Left ventricle myocardium superior (tissue), 1 donor: ENCODE results near the gene GAA. TPM values are rescaled to one million over a fixed set of nuclear protein-coding genes. Genes with fewer than 3 reads are reported as not detected.
"Not testable (repeated sequence)": the region's sequence is repeated elsewhere in the genome, so short reads cannot be mapped to it uniquely, and the experiment has no call there.

ENCODE experiments used
- ATAC-seq: fragments of 200-7000 bp; cut with Tn5 transposase; one replicate; pipeline ENCODE4 v1.9.1; 2020; ENCODE audit warnings: mild to moderate bottlenecking, moderate library complexity
- DNase-seq: peaks from one replicate; pipeline ENCODE4 v3.0.0-alpha.2; 2020
- intact Hi-C: fragments of 100-400 bp; cut with micrococcal nuclease; formaldehyde crosslinking; loops from one replicate; pipeline ENCODE4 v1.11.0; 2022
- total RNA-seq: library from RNA; stranded (reverse); fragmentation: NEBNext Ultra II Directional; extraction: Animal tissue kit (Norgen Biotek cat#: 25700); gene quantifications from one replicate; pipeline ENCODE4 v1.2.1, GENCODE V29; 2021
- donor health status: DM: no; HTN: yes; CAD: no; lungs with severe emphysema.

The GAA gene
- total RNA-seq, 1 donor from 2014 or later: 45.8 TPM

DNA sequence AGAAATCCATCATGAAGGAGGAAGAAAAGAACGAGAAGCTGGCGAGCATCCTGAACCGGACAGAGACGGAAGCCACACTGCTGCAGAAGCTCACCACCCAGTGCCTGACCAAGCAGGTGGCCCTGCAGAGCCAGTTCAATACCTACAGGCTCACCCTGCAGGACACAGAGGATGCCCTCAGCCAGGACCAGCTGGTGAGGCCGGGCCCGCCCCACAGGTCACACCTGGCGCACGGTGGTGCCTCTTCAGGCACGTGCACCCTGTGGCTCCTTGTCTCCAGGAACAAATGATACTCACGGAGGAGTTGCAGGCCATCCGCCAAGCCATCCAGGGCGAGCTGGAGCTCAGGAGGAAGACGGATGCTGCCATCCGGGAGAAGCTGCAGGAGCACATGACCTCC lies 19.8 kb upstream of the GAA start:
- no peak for DNase-seq
- intact Hi-C loops: no loop called here
- no peak for ATAC-seq

DNA sequence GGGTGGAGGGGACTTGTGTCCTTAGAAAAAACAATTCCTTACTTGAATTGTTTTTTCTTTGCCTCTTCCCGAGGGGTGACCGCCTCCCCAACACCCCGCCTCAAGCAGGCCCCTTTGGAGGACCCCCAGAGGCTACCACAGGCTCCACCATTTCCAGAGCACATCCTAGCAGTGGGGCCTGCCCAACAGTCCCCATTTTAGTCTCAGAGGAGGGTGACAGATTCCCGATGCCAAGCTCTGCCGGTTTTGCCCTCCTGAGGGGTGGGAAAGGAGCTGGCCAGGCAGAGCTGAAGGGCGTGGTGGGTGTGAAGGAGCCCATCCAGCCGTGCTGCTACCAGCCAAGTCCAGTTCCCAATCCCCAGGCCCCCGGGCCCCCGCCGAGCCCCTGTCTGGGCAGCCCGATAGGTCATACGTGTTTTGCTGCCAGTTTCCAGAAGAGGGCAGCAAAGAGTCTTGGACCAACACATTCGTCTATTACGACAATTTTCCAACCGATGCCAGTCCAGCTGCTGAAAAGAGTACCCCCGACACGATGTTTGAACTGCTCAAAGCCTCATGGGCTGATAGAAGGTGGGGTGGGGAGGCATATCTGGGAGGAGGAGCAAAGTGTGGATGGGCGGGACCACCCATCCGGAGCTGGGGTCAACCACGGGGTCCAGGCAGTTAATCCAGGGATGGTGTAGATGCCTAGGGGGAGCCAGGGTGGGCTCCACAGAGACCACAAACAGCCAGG lies 18.8 kb upstream of the GAA start:
- peak; percentile 70 for ATAC-seq
- intact Hi-C loops: no loop called here
- peak; percentile 55 for DNase-seq

DNA sequence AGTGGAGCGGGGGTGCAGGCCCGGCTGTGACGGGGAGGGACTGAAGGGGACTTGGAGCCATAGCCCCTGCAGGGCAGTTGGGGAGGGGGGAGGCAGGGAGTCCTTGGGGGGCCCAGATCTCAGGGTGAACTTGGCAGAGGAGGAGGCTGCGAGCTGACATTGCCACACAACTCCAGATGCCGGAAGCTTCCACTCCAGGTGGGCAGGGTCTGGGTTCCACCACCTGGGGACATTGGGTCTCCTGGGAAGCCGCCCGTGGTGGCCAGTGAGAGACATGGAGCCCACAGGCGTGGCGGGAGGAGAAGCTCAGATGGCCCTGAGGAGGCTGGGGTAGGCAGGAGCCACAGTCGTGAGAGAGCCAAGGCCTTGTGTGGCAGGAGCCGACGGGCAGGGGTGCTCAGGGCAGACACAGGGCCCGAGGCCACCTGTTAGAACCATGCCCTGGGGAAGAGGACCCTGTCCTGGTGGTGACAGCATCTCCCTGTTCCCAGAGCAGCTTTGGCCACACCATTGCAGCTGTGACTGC lies 18.2 kb upstream of the GAA start:
- ATAC-seq: no peak
- intact Hi-C loops: no loop called here
- DNase-seq: no peak

DNA sequence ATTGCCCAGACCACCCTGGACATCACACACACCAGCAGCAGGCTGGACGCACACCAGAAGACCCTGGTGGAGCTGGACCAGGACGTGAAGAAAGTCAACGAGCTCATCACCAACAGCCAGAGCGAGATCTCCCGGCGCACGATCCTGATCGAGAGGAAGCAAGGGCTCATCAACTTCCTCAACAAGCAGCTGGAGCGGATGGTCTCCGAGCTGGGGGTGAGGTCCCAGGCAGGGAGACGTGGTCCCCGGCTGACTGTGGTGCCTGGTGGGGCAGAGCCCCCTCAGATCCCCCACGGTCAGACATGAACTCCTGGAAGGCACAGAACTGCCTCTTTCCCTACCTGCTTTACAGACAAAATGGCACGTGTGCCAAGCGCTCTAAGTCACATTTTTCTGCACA lies 16.6 kb upstream of the GAA start:
- DNase-seq: no peak
- ATAC-seq: no peak
- intact Hi-C loops: no loop called here

DNA sequence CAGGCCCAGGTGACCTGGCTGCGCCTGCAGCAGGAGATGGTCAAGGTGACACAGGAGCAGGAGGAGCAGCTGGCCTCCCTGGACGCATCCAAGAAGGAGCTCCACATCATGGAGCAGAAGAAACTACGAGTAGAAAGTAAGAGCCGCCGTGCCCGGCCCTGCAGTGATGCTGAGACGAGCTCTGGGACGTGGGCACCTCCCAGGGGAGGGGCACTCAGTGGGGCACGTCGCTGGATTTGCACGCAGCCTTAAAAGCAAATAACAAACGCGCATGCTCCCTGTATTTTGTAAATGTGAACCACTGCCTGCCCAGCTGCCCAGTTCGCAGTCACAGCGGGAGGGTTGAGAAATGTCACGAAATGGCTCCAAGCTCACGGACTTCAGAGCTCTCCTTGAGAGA lies 15.3 kb upstream of the GAA start:
- DNase-seq (no peak), ATAC-seq (no peak)
- intact Hi-C loops: no loop called here

DNA sequence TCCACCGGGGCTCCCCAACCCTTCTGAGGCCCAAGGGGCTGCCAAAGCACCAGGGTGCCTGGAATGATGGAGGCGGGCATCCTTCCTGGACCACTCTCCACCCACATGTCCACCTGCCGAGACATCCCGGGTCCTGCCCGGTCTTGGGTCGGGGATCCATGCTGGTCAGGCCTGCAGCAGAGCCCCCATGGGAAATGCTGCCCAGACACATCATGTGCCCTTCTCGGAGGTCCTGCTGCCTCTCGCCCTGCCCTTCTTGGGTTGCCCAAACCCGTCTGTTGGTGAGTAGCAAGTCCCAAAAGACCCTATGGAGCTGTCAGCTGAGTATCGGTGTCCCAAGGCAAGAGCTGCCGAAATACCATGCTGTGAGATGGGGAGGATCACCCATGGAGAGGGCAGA lies 14.8 kb upstream of the GAA start:
- intact Hi-C loops: no loop called here
- ATAC-seq (no peak), DNase-seq (no peak)

DNA sequence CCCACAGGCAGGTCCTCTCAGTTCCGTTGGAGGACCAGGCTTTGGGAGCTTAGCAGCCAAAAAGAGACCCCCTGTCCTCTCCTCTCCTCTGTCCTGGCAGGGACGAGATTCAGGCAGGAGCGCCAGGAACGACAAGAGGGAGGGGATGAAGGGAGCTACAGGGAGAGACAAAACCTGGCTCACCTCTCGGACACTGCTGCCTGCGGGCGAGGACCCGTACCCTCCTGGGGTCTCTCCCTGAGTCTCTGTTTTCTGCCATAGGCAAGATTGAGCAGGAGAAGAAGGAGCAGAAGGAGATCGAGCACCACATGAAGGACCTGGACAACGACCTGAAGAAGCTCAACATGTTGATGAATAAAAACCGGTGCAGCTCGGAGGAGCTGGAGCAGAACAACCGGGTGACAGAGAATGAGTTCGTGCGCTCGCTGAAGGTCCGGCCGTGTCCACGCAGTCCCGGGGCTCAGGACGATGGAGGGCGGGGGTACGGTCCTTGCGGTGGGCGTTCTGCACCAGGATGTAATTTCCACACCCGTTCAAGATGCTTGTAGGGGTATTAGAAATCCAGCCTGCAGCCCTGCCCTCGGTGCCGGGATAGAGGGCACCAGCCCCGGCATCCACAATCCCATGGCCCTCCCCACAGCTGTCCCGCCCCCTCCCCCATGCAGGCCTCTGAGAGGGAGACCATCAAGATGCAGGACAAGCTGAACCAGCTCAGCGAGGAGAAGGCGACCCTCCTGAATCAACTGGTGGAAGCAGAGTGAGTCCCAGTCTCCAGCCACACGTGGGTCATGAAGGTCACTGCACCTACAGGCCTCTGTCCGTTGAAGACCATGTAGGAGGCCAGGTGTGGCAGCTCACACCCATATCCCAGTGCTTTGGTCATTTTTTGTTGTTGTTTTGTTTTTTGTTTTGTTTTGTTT lies 13.8 kb upstream of the GAA start:
- ATAC-seq: no peak
- DNase-seq: no peak
- intact Hi-C loops: no loop called here

DNA sequence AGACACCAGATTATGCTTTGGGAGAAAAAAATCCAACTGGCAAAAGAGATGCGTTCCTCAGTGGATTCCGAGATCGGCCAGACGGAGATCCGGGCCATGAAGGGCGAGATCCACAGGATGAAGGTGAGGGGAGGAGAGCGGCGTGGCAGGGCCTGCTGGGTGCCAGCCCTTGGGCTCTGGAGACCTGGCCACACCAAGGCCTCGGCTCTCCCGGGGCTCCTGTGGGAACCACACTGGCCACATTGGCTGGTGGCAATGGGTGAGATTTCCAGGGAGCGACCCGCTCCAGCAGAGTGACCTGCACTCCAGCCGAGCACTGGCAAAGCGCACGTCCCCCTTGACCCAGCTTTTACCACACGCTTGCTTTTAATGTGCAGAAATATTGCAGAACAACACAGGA lies 11.6 kb upstream of the GAA start:
- intact Hi-C loops: no loop called here
- ATAC-seq (no peak), DNase-seq (no peak)

DNA sequence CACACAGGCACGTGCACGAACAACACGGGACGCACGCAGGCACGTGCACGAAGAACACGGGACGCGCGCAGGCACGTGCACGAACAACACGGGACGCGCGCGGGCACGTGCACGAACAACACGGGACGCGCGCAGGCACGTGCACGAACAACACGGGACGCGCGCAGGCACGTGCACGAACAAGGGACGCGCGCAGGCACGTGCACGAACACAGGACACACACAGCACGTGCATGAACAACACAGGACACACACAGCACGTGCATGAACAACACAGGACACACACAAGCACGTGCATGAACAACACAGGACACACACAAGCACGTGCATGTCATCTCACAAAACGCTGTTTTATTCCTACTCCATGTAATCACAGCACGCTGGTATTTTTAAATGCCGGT lies 11.2 kb upstream of the GAA start:
- DNase-seq, ATAC-seq, intact Hi-C loops: not testable (repeated sequence)

DNA sequence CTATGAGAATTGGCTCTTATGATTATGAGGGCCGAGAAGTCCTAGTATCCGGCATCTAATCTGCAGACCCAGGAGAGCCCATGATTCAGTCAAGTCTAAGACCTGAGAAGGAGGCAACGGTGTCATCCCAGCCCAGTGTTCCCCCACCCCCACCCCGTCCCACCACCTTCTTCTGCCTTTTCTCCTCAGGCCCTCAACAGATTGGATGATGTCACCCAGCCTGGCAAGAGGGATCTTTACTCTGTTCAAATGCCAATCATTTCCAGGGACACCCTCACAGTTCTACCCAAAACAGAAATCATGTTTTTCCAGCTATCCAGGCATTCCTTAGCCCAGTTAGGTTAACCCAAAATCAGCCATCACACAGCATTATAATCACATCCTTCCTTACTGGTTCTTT lies 10.0 kb upstream of the GAA start:
- DNase-seq: no peak
- no peak for ATAC-seq
- intact Hi-C loops: no loop called here

DNA sequence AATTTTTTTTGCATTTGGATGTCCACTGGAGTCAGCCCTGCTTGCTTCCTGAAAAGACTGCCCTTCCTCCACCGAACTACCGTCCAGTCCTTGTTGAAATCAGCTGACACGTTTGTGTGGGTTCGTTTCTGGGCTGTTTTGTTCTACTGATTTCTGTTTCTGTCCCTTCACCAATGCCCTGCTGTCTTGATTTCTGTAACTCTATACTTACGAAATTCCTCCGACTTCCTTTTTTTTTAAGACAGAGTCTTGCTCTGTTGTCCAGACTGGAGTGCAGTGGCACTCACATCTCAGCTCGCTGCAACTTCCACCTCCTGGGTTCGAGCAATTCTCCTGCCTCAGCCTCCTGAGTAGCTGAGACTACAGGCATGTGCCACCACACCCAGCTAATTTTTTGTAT lies 8.4 kb upstream of the GAA start:
- peak; percentile 77 for ATAC-seq
- intact Hi-C loops: no loop called here
- DNase-seq: no peak

DNA sequence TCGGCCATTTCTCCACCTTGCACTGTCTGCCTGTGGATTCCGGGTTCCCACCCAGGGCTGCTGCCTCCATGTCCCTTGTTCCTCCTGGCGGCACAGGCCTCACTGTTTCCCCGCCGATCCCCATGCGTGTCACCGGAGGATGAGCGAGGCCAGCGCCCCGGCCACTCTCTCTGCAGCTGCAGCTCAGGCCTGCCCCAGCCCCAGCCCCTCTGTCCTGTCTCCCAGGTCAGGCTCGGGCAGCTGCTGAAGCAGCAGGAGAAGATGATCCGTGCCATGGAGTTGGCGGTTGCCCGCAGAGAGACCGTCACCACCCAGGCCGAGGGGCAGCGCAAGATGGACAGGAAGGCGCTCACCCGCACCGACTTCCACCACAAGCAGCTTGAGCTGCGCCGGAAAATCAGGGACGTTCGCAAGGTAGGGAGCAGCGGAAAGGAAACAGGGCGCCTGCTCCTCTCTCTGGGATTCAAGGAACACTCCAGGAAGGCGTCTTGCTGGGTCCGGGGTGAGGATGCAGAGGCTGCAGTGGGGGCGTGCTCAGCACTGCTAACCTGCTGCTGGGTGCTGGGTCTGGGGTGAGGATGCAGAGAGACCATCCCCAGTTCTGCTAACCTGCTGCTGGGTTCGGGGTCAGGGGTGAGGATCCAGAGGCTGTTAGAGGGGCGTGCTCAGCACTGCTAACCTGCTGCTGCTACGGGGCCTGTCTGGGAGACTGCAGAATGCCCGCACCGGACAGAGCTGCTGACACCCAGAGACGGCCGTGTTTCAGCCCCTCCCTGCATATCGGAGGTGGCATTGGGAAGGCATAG lies 6.1 kb upstream of the GAA start:
- intact Hi-C loops: no loop called here
- no peak for DNase-seq
- ATAC-seq: no peak

DNA sequence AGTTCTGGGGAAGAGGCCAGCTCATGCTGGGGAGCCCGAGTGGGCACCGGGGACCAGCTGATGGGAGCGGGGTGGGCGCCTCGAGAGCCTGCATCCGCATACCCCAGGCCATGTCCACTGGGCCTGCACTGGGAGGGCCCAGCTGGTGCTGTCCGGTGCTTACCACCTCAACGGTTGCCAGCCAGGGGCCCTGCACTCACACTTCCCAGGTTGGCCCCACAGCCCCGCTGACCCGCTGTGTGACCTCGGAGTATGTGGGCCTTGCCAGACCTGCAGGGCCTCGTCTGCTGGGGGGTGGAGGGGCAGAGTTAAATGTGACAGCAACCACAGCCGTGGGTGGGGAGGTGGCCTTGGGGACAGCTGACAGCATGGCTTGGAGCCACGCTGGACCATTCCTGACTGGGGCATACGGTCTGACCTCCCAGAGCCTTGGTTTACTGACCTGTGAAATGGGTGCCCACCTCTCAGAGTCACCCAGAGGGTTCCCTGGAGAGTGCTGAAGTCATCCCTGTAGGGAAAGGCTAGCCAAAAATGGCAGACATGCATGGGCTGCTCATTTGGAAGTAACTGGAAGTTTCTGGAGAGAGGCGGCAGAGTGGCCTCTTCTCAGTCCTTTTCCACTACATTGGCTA lies 5.4 kb upstream of the GAA start:
- DNase-seq (no peak), ATAC-seq (no peak)
- intact Hi-C loops: no loop called here

DNA sequence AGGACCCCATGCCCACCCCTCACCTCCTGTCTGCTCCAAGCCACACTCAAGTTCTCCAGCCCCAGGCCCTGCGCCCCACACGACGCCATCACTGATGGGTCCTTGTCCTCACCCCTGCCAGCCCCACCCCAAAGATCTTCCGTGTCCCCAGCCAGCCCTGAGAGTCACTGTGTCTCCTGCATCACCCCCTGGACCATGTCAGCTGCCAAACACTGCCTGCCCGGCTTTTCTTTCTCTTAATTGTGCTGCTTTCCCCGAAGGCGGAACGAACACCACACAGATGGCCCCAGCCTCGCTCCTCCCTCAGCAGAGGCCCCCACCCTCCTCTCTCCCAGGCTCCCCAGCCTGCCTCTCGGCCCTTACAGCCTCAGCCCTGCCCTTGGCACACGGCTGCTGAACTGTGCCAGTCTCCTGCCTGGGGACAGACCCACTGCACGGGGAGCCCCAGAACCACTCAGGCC lies 4.8 kb upstream of the GAA start:
- ATAC-seq (no peak), DNase-seq (no peak)

DNA sequence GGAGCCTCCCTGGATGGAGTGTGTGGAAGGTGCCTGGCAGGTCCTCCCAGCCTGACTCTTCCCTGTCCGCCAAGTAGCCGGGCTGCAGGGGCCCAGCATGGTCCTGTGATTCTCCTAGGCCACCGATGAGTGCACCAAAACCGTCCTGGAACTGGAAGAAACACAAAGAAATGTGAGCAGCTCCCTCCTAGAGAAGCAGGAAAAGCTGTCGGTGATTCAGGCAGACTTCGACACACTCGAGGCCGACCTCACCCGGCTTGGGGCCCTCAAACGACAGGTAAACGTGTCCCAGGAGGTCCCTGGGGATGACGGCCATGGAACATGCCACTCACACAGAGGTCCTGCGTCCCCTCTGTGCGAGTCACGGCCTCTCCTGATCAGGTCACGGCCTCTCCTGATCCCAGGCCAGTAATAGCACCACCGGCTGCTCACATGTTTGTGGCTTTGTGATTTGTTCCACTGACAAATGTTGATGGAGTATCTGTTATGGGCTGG lies 4.2 kb upstream of the GAA start:
- no peak for ATAC-seq
- no peak for DNase-seq
- intact Hi-C loops: no loop called here

More for the DNA sequence above, 4.8 kb upstream of the GAA start:
- intact Hi-C loops: no loop called here

DNA sequence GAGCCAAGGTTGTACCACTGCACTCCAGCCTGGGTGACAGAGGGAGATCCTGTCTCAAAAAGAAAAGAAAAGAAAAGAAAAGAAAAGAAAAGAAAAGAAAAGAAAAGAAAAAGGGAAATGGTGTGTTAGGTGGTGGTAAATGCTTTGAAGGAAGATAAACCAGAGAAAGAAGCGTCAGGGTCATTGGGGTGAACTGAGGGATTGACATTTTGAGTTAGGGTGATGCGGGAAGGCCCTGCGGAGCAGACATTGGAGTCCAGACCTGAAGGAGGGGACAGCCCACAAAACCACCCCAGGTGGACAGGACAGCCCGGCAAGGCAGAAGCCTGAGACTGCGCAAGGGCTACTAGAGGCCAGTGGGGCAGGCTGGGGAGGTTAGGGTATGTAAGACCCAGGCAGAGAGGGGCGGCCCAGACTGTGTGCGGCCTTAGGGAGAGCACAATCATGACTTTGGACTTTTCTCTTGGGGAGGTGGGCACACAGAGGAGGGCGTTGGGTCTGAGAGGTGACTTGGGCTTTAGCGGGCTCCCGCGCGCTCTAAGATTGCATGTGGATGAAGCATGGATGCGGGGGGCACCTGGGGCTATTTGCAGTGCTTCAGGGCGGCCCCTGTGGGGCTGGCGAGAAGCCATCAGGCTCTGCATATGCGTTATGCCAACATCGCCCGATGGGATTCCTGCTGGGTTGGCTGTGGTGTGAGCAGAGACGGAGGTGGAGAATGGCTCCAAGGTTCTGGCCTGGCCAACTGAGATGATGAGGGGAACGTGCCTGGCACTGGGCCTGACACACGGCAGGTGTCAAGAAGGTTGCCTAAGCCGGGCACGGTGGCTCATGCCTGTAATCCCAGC lies 3.3 kb upstream of the GAA start:
- no peak for ATAC-seq
- DNase-seq: no peak
- intact Hi-C loops: no loop called here

DNA sequence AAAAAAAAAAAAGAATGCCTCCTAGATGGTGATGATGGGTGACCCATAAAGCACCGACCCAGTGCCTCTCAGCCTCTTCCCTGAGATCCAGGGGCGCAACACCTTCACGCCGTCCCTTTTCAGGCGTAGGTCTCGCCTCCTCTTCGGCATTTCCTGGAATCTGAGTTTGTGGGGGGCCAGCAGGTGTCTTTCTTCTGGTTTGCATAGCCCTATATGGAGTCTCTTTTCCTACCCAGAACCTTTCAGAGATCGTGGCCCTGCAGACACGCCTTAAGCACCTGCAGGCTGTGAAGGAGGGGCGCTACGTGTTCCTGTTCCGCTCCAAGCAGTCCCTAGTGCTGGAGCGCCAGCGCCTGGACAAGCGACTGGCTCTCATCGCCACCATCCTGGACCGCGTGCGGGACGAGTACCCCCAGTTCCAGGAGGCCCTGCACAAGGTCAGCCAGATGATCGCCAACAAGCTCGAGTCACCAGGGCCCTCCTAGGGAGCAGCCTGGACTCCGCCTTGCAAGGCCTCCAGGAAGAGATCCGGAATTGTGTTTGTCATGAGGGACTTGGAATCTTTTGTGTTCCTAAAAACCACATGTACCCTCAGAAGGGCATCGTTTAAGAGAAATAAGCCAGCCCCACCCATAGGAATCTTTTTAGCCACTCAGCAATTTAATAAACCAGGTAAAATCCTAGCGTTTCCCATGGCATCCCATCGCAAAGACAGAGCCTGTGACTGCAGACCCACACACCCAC lies 1.9 kb upstream of the GAA start:
- intact Hi-C loops: no loop called here
- ATAC-seq: no peak
- no peak for DNase-seq

DNA sequence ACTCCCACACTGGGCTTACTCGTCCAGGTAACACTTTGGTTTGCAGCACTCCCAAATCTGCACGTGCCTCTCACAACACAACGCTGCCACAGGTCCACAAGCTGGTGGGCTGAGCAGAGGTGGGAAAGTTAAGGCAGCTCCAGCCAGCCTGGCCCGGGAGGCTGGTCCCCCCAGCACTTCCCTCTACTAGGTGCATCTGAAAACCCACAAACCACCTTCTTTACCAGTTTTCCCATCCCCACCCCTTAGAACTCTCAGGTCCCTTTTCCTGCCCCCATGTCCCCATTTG lies 1.4 kb upstream of the GAA start:
- intact Hi-C loops: no loop called here
- no peak for ATAC-seq
- no peak for DNase-seq
